ENCODE data around the gene HELZ.

The HELZ gene

DNA sequence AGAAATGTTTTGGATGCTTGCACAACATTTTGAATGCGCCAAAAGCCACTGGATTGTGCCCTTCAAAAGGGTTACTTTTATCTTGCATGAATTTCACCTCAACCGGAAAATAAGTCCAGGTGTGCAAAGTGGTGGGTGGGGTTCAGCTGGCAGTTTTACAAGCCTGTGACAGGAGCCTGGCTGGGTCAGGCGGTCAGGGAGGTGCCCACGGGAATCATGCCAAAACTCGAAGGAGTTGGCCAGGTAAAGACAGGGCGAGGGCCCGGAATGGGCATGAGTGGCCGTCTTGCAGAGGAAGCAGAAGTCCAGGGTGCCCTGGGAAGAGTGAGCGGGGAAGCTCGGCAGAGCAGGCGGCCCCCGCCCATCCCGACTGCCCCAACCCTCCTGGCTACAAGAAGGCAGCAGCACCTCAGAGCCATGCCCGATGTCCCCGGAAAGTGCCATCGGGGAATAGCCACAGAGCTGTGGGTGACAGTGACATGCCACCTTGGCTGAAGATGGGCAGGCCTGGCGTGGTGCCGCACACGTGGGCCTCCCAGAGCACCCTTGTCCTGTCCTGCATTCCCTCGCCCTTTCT is 219.7 kb downstream of the HELZ start:
- no peak for DNase-seq (ENCODE audit: low read depth in 2 of 2)

DNA sequence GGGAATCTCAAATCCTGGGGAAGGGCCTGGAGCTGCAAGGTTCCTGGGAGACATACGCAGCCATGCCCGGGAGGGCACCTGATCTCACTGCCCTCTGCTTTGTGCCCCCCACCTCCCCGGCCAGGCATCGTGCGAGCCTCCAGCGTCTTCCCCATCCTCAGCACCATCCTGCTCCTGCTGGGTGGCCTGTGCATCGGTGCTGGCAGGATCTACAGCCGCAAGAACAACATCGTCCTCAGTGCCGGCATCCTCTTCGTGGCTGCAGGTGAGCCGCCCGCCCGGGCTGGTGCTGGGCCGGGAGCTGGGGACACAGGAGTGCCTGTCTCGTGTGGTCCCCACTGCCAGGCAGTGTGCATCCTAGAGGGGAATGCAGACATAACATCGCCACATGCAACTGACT is 220.3 kb downstream of the HELZ start:
- DNase-seq (ENCODE audit: low read depth in 2 of 2): no peak

DNA sequence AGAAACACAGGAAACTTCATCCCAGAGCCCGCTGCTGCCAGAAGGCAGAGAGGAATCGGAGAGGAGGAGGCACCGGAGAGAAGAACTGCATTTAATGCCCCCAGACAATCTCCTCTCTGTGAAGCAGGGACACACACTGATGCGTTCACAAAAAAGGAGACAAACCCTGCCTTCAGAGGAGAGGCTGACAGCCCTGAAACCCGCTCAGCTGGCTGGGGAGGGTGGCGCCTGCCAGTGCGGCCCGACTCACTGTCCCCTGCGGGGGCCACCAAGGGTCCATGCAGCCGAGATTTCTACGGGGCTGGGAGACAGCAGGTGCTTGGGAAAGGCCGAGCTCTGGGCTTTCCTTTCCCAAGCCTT is 222.6 kb downstream of the HELZ start:
- DNase-seq (ENCODE audit: low read depth in 2 of 2): no peak

DNA sequence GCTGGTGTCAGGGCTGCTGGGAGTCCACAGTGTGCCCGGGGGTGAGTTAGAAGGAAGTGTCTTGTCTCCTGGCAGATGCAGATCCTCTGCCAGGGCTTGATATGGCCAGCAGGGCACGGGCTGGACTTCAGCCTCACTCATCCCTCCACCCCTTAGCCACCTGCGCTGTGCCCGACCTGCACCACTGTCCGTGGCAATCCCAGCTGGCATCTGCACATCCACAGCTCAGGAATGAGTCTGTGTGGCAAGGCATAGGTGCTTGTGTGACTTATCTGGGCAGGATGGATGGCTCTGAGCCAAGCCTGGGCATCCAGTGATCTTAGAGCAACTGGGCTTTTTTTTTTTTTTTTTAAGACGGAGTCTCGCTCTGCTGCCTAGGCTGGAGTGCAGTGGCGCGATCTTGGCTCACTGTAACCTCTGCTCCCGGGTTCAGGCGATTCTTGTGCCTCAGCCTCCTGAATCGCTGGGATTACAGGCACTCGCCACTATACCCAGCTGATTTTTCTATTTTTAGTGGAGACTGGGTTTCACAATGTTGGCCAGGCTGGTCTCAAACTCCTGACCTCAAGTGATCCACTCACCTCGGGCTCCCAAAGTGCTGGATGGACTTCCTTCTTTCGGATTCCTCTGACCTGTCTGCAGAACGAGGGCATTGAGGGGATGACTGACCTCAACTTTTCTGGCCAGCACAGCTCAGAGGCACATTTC is 223.1 kb downstream of the HELZ start:
- DNase-seq (ENCODE audit: low read depth in 2 of 2): no peak

DNA sequence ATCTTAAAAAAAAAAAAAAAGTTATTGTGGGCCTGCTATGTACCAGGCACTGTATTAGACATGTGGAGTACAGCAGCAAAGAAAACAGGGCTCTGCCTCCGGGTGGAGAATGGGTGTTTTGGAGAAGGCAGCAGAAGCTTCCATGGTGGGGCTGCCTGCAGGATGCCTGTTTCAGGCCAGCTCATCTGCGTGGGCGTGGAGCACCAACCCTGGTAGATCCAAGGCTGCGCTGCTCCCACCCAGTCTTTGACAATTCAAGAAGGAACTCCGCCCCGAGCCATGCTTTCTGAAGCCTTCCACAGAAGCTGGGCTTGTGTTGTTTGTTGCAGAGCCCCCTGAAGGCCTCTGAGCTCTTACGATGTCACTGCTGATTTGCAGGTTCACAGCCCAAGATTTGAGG is 223.8 kb downstream of the HELZ start:
- DNase-seq (ENCODE audit: low read depth in 2 of 2): no peak

Measured in stimulated activated CD4-positive, alpha-beta T cell treated with anti-CD3 and anti-CD28 coated beads, Interleukin-15, amount 100 ng/mL, for 48 hours (primary cell).